Thyroid gland (tissue), 4 donors: ENCODE measurements around the gene TMEM238. TPM values are rescaled to one million over a fixed set of nuclear protein-coding genes. Genes with fewer than 3 reads are reported as not detected.
A peak's percentile ranks its signal among the peaks of the same experiment; 100 is the strongest.
"Not testable (repeated sequence)": the region's sequence is repeated elsewhere in the genome, so short reads cannot be mapped to it uniquely, and the experiment has no call there.

Experiments
- DNase-seq, 2 donors: peaks; one replicate each; pipeline ENCODE4 v3.0.0-alpha.2; 2019
- H3K27ac ChIP-seq, 3 donors: fragments of 200-600 bp; sonication (generic); 1 replicate in 2 of 3; 2 replicates in 1 of 3; pipeline ENCODE4 v1.5.1; 2016 to 2019; ENCODE audit warnings: mild to moderate bottlenecking in 1 of 3, moderate library complexity in 1 of 3
- H3K27me3 ChIP-seq: fragments of 200-600 bp; sonication (generic); one replicate; pipeline ENCODE4 v1.5.1; 2019
- H3K36me3 ChIP-seq, 2 donors: fragments of 200-600 bp; sonication (generic); one replicate each; pipeline ENCODE4 v1.5.1; 2016 to 2019
- H3K4me1 ChIP-seq, 2 donors: fragments of 200-600 bp; sonication (generic); one replicate each; pipeline ENCODE4 v1.5.1; 2017 to 2019
- H3K4me3 ChIP-seq, 3 donors: fragments of 200-600 bp; sonication (generic); replicated peaks in 1 of 3; 1 replicate in 2 of 3; 2 replicates in 1 of 3; pipeline ENCODE4 v1.5.1; 2016; ENCODE audit warnings: mild to moderate bottlenecking in 1 of 3
- H3K9me3 ChIP-seq: fragments of 200-600 bp; sonication (generic); one replicate; pipeline ENCODE4 v1.5.1; 2017
- CTCF ChIP-seq, 6 experiments: fragments of 200-600 bp in 3 of 6; fragments of 450-650 bp in 3 of 6; sonication (generic) in 3 of 6; IDR thresholded peaks; one replicate each; pipeline ENCODE4 v1.5.1; 2016 to 2019; ENCODE audit warnings: antibody characterized with exemption in 6 of 6, mild to moderate bottlenecking in 2 of 6, inconsistent platforms in 1 of 6, moderate library complexity in 1 of 6
- POLR2A ChIP-seq, 2 donors: fragments of 450-650 bp; IDR thresholded peaks; one replicate each; pipeline ENCODE4 v1.6.1; 2017; ENCODE audit warnings: antibody characterized with exemption in 2 of 2, mild to moderate bottlenecking in 2 of 2, moderate library complexity in 1 of 2
- WGBS, 2 donors: methylation state at CpG; one replicate each; pipeline ENCODE4 v1.1.5; 2017; 5-methylcytosine and 5-hydroxymethylcytosine counted together
- intact Hi-C: fragments of 100-400 bp; cut with DNase I; formaldehyde crosslinking; loops from one replicate; pipeline ENCODE4 v1.15.1; 2023
- total RNA-seq, 4 donors: library from RNA; depleted of rRNA; stranded (reverse); fragments of >200 nt; gene quantifications; one replicate each; pipeline ENCODE4 v1.2.3, GENCODE V29; 2016

Gene TMEM238
- total RNA-seq, 4 donors from 2014 or later: 6.3 to 73.5 (median 31.2) TPM

GRCh38 chr19:55407800-55408532 lies 23.9 kb upstream of the TMEM238 start:
- peak overlapping the region; percentile 94 to 100 (median 99) for H3K27ac ChIP-seq
- TF ChIP-seq CTCF (IDR thresholded peaks at IDR 0.05) (no peak), POLR2A (IDR thresholded peaks at IDR 0.05) (no peak)
- H3K9me3 ChIP-seq: no peaks in the 10 kb centered on the region
- peak overlapping the region; percentile 69 to 93 (median 92) for H3K4me3 ChIP-seq
- peak; percentile 99 for DNase-seq
- 1 to 2% methylated on average over 56 to 71 of the region's 72 CpGs for WGBS, 2 donors
- peaks cover 14 to 18% of the 10 kb centered on the region in 2 donors for H3K4me1 ChIP-seq
- intact Hi-C loops: no loop called here
- peaks cover 0 to 10% of the 10 kb centered on the region in 2 donors for H3K36me3 ChIP-seq
- no peaks in the 10 kb centered on the region for H3K27me3 ChIP-seq

- H3K27ac ChIP-seq: peak within 1 kb of the TSS; percentile 94 to 100 (median 99)
- 3% methylated on average over 6 of the region's 36 CpGs; no CpG with 5 or more reads in 1 of the 2 donors for WGBS, 2 donors
- peaks cover 14 to 18% of the 10 kb centered on the region in 2 donors for H3K4me1 ChIP-seq
- TF ChIP-seq POLR2A (IDR thresholded peaks at IDR 0.05) (peak; percentile 88 to 100), CTCF (IDR thresholded peaks at IDR 0.05) (peak in 1 of 6 experiments; percentile 1)
- peaks cover under 1 to 10% of the 10 kb centered on the region in 2 donors for H3K36me3 ChIP-seq
- H3K4me3 ChIP-seq: peak within 1 kb of the TSS; percentile 69 to 93 (median 92)
- H3K9me3 ChIP-seq, intact Hi-C loops, H3K27me3 ChIP-seq, DNase-seq: not testable (repeated sequence)
Observed at GRCh38 chr19:55407550-55407799, 23.4 kb upstream of the TMEM238 start, which contains the start of gene UBE2S. TSS of gene UBE2S (minus strand) at chr19:55407788. CDS start at chr19:55407589, 199 bp downstream.

- TF ChIP-seq POLR2A (IDR thresholded peaks at IDR 0.05) (no peak), CTCF (IDR thresholded peaks at IDR 0.05) (peak in 1 of 6 experiments; percentile 0)
- Histone ChIP-seq H3K9me3 (no peaks in the 10 kb centered on the region), H3K4me3 (peak overlapping the region; percentile 69 to 93 (median 92)), H3K27me3 (no peaks in the 10 kb centered on the region), H3K4me1 (peaks cover 14 to 18% of the 10 kb centered on the region in 2 donors), H3K36me3 (peaks cover 4 to 10% of the 10 kb centered on the region in 2 donors), H3K27ac (peak overlapping the region; percentile 94 to 100 (median 99))
- DNase-seq: peak; percentile 45 to 47
- intact Hi-C loops: no loop called here
- WGBS, 2 donors: 19 to 30% methylated on average over 18 to 23 of the region's 35 CpGs
Observed at GRCh38 chr19:55406826-55407549, 22.9 kb upstream of the TMEM238 start.

GRCh38 chr19:55406091-55406825 lies 22.2 kb upstream of the TMEM238 start:
- intact Hi-C loops: no loop called here
- peaks cover 4 to 10% of the 10 kb centered on the region in 2 donors for H3K36me3 ChIP-seq
- H3K4me1 ChIP-seq: peaks cover 14 to 18% of the 10 kb centered on the region in 2 donors
- H3K9me3 ChIP-seq: no peaks in the 10 kb centered on the region
- TF ChIP-seq CTCF (IDR thresholded peaks at IDR 0.05) (no peak), POLR2A (IDR thresholded peaks at IDR 0.05) (no peak)
- H3K27me3 ChIP-seq: no peaks in the 10 kb centered on the region
- DNase-seq: no peak
- H3K27ac ChIP-seq: no peak overlapping the region
- 86 to 92% methylated on average over 13 of the region's 14 CpGs for WGBS, 2 donors
- peak overlapping the region in 1 of 3 donors; percentile 93 for H3K4me3 ChIP-seq
